SK-N-SH (cell line): ENCODE data around the gene EN1. TPM values are rescaled to one million over a fixed set of nuclear protein-coding genes. Genes with fewer than 3 reads are reported as not detected.

ENCODE experiments used
- CTCF ChIA-PET: fragments of 300-600, 350-600 bp; formaldehyde crosslinking; extraction: SDS; loops from one replicate; lab custom pipeline; 2021; lab: Yijun Ruan, JAX
- POLR2A ChIA-PET: fragments of 350-600 bp; sonication (Branson Sonifier 250); formaldehyde crosslinking; extraction: SDS; loops from one replicate; lab custom pipeline; 2020; ENCODE audit warnings: antibody characterized with exemption, inconsistent platforms; lab: Yijun Ruan, JAX
- DNase-seq: peaks from one replicate; pipeline ENCODE4 v3.0.0; 2012
- H2AFZ ChIP-seq: fragments of 200-600 bp; sonication (generic); 2 replicates; pipeline ENCODE4 v1.8.1; 2016; ENCODE audit warnings: antibody characterized with exemption, mild to moderate bottlenecking, low read depth
- H3F3A ChIP-seq: fragments of 200-600 bp; sonication (generic); replicated peaks from 2 replicates; pipeline ENCODE3; 2016; ENCODE audit warnings: antibody characterized with exemption, mild to moderate bottlenecking; ENCODE audit not compliant: insufficient read depth
- H3K27ac ChIP-seq, 2 experiments: fragments of 200-500 bp in 1 of 2; fragments of 200-600 bp in 1 of 2; sonication (Bioruptor generic) in 1 of 2; sonication (generic), shearing (Covaris generic) in 1 of 2; 2 replicates each; pipeline versions ENCODE4 v1.5.1 to v1.6.1; 2014 to 2016; ENCODE audit warnings: low read depth in 2 of 2, inconsistent platforms in 1 of 2, low read length in 1 of 2, mild to moderate bottlenecking in 1 of 2, mixed read lengths in 1 of 2
- H3K27me3 ChIP-seq: fragments of 200-600 bp; sonication (generic), shearing (Covaris generic); 2 replicates; pipeline ENCODE4 v1.6.1; 2016; ENCODE audit warnings: mixed run types; ENCODE audit not compliant: insufficient read depth
- H3K36me3 ChIP-seq, 2 experiments: fragments of 200-500 bp in 1 of 2; fragments of 200-600 bp in 1 of 2; sonication (Bioruptor generic) in 1 of 2; sonication (generic) in 1 of 2; replicated peaks in 1 of 2; 2 replicates each; pipeline versions ENCODE3 to v1.5.1; 2014 to 2016; ENCODE audit warnings: low read length in 1 of 2, mild to moderate bottlenecking in 1 of 2; ENCODE audit not compliant: insufficient read depth in 2 of 2, control insufficient read depth in 1 of 2
- H3K4me1 ChIP-seq, 2 experiments: fragments of 200-500 bp in 1 of 2; fragments of 200-600 bp in 1 of 2; sonication (Bioruptor generic) in 1 of 2; sonication (generic), shearing (Covaris generic) in 1 of 2; 2 replicates each; pipeline versions ENCODE4 v1.5.1 to v1.6.1; 2014 to 2016; ENCODE audit warnings: low read depth in 1 of 2, low read length in 1 of 2, mixed run types in 1 of 2; ENCODE audit not compliant: insufficient read depth in 2 of 2, control insufficient read depth in 1 of 2
- H3K4me2 ChIP-seq: fragments of 200-600 bp; sonication (generic), shearing (Covaris generic); 2 replicates; pipeline ENCODE4 v1.6.1; 2017; ENCODE audit warnings: mixed run types
- H3K4me3 ChIP-seq, 2 experiments: fragments of 200-500 bp in 1 of 2; fragments of 200-600 bp in 1 of 2; sonication (Bioruptor generic) in 1 of 2; sonication (generic), shearing (Covaris generic) in 1 of 2; 2 replicates each; pipeline versions ENCODE4 v1.5.1 to v1.8.1; 2014 to 2016; ENCODE audit warnings: low read depth in 2 of 2, inconsistent platforms in 1 of 2, low read length in 1 of 2, mild to moderate bottlenecking in 1 of 2, mixed read lengths in 1 of 2, moderate library complexity in 1 of 2
- H3K79me2 ChIP-seq: fragments of 200-600 bp; sonication (generic); 2 replicates; pipeline ENCODE4 v1.8.1; 2017; ENCODE audit warnings: mild to moderate bottlenecking; ENCODE audit not compliant: insufficient read depth
- H3K9ac ChIP-seq: fragments of 200-600 bp; sonication (generic); 2 replicates; pipeline ENCODE4 v1.6.1; 2017; ENCODE audit warnings: mixed run types
- H3K9me2 ChIP-seq: fragments of 200-600 bp; sonication (generic); 2 replicates; pipeline ENCODE4 v1.6.1; 2017; ENCODE audit warnings: mixed run types
- H3K9me3 ChIP-seq: fragments of 200-600 bp; sonication (generic); 2 replicates; pipeline ENCODE4 v1.6.1; 2017; ENCODE audit warnings: mixed run types, mild to moderate bottlenecking, moderate library complexity
- H4K20me1 ChIP-seq: fragments of 200-600 bp; sonication (generic); 2 replicates; pipeline ENCODE4 v1.6.1; 2017; ENCODE audit warnings: mild to moderate bottlenecking, mixed run types; ENCODE audit not compliant: insufficient read depth
- CTCF ChIP-seq: fragments of 200-600 bp; sonication (generic); IDR thresholded peaks from 2 replicates; pipeline ENCODE4 v1.6.1; 2017; ENCODE audit warnings: antibody characterized with exemption, mild to moderate bottlenecking, moderate library complexity
- FOSL2 ChIP-seq: IDR thresholded peaks from 2 replicates; pipeline ENCODE4 v1.4.0; 2012; ENCODE audit warnings: low read depth, mild to moderate bottlenecking, moderate library complexity, borderline replicate concordance
- FOXJ3 ChIP-seq: sonication (generic); formaldehyde crosslinking; IDR thresholded peaks from 2 replicates; pipeline ENCODE4 v1.5.1; 2020; ENCODE audit warnings: mild to moderate bottlenecking, missing genetic modification reagents
- FOXM1 ChIP-seq: IDR thresholded peaks from 2 replicates; pipeline ENCODE4 v1.4.0; 2012; ENCODE audit warnings: low read depth, mild to moderate bottlenecking
- MEF2A ChIP-seq: IDR thresholded peaks from 2 replicates; pipeline ENCODE4 v1.4.0; 2012; ENCODE audit warnings: low read depth, borderline replicate concordance
- MXI1 ChIP-seq: IDR thresholded peaks from 2 replicates; pipeline ENCODE4 v1.6.1; 2012; ENCODE audit warnings: mild to moderate bottlenecking, low read depth, low read length, improper control_type of control experiment
- NRF1 ChIP-seq: IDR thresholded peaks from 2 replicates; pipeline ENCODE4 v1.6.1; 2012; ENCODE audit warnings: low read depth, mild to moderate bottlenecking, low read length
- RAD21 ChIP-seq: IDR thresholded peaks from 2 replicates; pipeline ENCODE4 v1.6.1; 2012; ENCODE audit warnings: mild to moderate bottlenecking, low read length
- SIN3A ChIP-seq: IDR thresholded peaks from 2 replicates; pipeline ENCODE4 v1.6.1; 2012; ENCODE audit warnings: low read depth, mild to moderate bottlenecking, low read length, moderate library complexity, borderline replicate concordance
- SMC3 ChIP-seq: IDR thresholded peaks from 2 replicates; pipeline ENCODE4 v1.6.1; 2012; ENCODE audit warnings: low read depth, low read length, improper control_type of control experiment
- TAF1 ChIP-seq: IDR thresholded peaks from 2 replicates; pipeline ENCODE4 v1.6.1; 2012; ENCODE audit warnings: low read depth, mild to moderate bottlenecking, low read length, moderate library complexity, borderline replicate concordance
- TEAD4 ChIP-seq: IDR thresholded peaks from 2 replicates; pipeline ENCODE4 v1.4.0; 2012; ENCODE audit warnings: mild to moderate bottlenecking, borderline replicate concordance; ENCODE audit not compliant: insufficient read depth
- USF1 ChIP-seq: IDR thresholded peaks from 2 replicates; pipeline ENCODE4 v1.4.0; 2012; ENCODE audit warnings: low read depth, borderline replicate concordance
- WGBS: methylation state at CpG from one replicate; pipeline ENCODE4 v1.1.6; 2017; ENCODE audit warnings: low lambda C conversion rate; 5-methylcytosine and 5-hydroxymethylcytosine counted together
- polyA plus RNA-seq, 3 experiments: library from polyadenylated mRNA; depleted of rRNA; stranded (reverse); fragments of >200 nt; gene quantifications; 2 replicates each; pipeline ENCODE4 v1.2.3, GENCODE V29; 2012

The EN1 gene
- polyA plus RNA-seq, 1 of the 3 experiments (the other 2 are of a cell fraction) = not detected

DNA sequence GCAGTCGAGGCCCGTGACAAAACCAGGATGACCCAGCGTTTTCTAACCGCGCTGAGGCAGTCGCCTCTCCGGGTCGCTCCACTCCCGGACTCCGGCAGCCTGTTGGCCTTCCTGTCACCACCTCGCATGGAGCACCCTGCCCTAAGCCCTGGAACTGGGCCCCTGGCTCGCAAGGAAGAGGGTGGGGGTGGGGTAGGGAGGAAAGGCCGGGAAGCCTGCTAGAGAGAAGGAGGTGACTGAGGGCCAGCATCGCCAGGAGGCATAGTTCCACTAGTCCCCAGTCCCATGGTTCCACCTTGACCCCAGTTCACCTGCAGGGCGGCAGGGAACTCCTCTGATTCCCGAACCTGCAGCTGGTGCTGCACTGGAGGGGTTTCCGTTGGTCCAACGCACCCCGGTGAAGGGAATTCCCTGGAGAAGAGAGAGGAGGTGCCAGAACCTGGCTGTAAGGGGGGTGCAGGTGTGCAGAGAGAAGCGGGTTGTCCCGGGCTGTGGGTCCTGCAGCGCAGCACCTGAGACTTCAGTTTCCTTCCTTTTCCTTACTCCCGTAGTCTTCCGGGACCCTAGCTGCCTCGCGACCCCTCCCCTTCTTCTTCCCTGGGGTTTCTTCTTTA, 11.8 kb upstream of the EN1 start:
- CTCF ChIA-PET = interaction anchor here (0.8 to 3.7 kb wide), 7 partner anchors 12 to 813 kb away, joined by 3 to 13 read pairs (median 9); partner anchors contain the start of gene EN1
- no peaks in the 10 kb centered on the region for H3F3A ChIP-seq
- peaks cover 98% of the 10 kb centered on the region for H3K27me3 ChIP-seq
- 9% methylated on average over 15 of the region's 26 CpGs for WGBS
- no peak overlapping the region for H3K4me2 ChIP-seq
- no peaks in the 10 kb centered on the region for H3K9me3 ChIP-seq
- POLR2A ChIA-PET = no interaction called here
- H3K36me3 ChIP-seq = no peaks in the 10 kb centered on the region
- H3K4me3 ChIP-seq = no peak overlapping the region
- H3K9ac ChIP-seq = no peak overlapping the region
- H3K9me2 ChIP-seq = no peaks in the 10 kb centered on the region
- no peaks in the 10 kb centered on the region for H3K79me2 ChIP-seq
- H2AFZ ChIP-seq = no peak overlapping the region
- no peaks in the 10 kb centered on the region for H4K20me1 ChIP-seq
- no peak for DNase-seq
- no peak for TF ChIP-seq FOXJ3 (CRISPR knock-in tag)
- no peak for TF ChIP-seq TAF1
- TF ChIP-seq SIN3A = no peak
- TF ChIP-seq MEF2A = no peak
- no peak for TF ChIP-seq MXI1
- TF ChIP-seq TEAD4 = no peak
- TF ChIP-seq FOXM1 = no peak
- TF ChIP-seq CTCF = no peak
- TF ChIP-seq SMC3 = no peak
- no peak for TF ChIP-seq USF1
- no peak for TF ChIP-seq NRF1
- TF ChIP-seq RAD21 = no peak
- H3K4me1 ChIP-seq = no peaks in the 10 kb centered on the region; a peak in 1 of 4 replicates
- no peak overlapping the region for H3K27ac ChIP-seq

GRCh38 chr2:118858485-118859156, 11.2 kb upstream of the EN1 start:
- Histone ChIP-seq H3K9me3 (no peaks in the 10 kb centered on the region), H3K9me2 (no peaks in the 10 kb centered on the region), H3K36me3 (no peaks in the 10 kb centered on the region), H3K9ac (no peak overlapping the region), H3K4me2 (no peak overlapping the region), H3K79me2 (no peaks in the 10 kb centered on the region), H3K4me3 (no peak overlapping the region), H4K20me1 (no peaks in the 10 kb centered on the region), H3F3A (no peaks in the 10 kb centered on the region), H2AFZ (no peak overlapping the region), H3K27me3 (peaks cover 99% of the 10 kb centered on the region), H3K27ac (no peak overlapping the region), H3K4me1 (no peaks in the 10 kb centered on the region; a peak in 1 of 4 replicates)
- no peak for DNase-seq
- CTCF ChIA-PET = interaction anchor here (0.8 to 3.7 kb wide), 7 partner anchors 10 to 826 kb away, joined by 3 to 13 read pairs (median 7); no protein-coding TSS in a partner anchor
- no peak for TF ChIP-seq FOSL2
- WGBS = 4% methylated on average over 8 of the region's 40 CpGs
- POLR2A ChIA-PET = no interaction called here
